HCT116 (cell line): ENCODE data around the gene DENND2D.

Experiments used
- EZH2 ChIP-seq: fragments of 200-600 bp; sonication (generic); IDR thresholded peaks from 2 replicates; pipeline ENCODE4 v1.6.1; 2017; ENCODE audit warnings: antibody characterized with exemption, mixed run types
- POLR2A ChIP-seq: IDR thresholded peaks from 2 replicates; pipeline ENCODE4 v1.7.0; 2011; ENCODE audit warnings: borderline replicate concordance; ENCODE audit not compliant: insufficient read depth, insufficient read length; ENCODE audit errors: extremely low read depth
- SRF ChIP-seq: IDR thresholded peaks from 2 replicates; pipeline ENCODE4 v1.6.1; 2012; ENCODE audit warnings: low read depth
- TF ChIP-seq, protein P1 (sequence below), 3 experiments: fragments of 200-600 bp in 1 of 3; sonication (generic) in 1 of 3; IDR thresholded peaks in 2 of 3; conservative IDR thresholded peaks in 1 of 3; 2 replicates each; pipeline ENCODE4 v1.5.1; 2012 to 2017; ENCODE audit warnings: low read depth in 2 of 3, low read length in 2 of 3, antibody characterized with exemption in 1 of 3, borderline replicate concordance in 1 of 3, control low read depth in 1 of 3, mild to moderate bottlenecking in 1 of 3, mixed read lengths in 1 of 3, mixed run types in 1 of 3, moderate library complexity in 1 of 3; ENCODE audit not compliant: insufficient read depth in 1 of 3
- TF ChIP-seq, protein P2 (sequence below): IDR thresholded peaks from 2 replicates; pipeline ENCODE4 v1.6.1; 2012

DNA sequence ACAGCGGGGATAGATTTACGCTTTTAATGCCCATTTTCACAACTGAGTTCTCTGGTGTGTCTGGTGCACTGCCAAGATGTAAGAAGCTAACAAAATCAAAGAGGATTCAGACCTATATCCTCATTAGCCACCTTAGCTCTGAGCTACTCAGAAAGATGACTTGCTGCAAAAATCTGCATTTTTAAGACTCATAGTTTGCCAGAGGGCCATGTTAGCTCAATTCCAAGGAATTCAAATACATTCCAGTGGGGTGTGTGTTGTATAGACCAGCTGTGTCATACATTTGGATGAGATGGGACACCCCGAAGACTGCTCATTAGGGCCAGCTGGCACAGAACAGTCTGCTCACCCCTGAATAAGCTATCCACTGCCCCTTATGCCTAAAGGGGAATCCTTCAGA is 8.9 kb downstream of the DENND2D start:
- TF ChIP-seq EZH2, result no peak
- TF ChIP-seq SRF, result no peak
- no peak for TF ChIP-seq POLR2A
- TF ChIP-seq, protein P1, sequence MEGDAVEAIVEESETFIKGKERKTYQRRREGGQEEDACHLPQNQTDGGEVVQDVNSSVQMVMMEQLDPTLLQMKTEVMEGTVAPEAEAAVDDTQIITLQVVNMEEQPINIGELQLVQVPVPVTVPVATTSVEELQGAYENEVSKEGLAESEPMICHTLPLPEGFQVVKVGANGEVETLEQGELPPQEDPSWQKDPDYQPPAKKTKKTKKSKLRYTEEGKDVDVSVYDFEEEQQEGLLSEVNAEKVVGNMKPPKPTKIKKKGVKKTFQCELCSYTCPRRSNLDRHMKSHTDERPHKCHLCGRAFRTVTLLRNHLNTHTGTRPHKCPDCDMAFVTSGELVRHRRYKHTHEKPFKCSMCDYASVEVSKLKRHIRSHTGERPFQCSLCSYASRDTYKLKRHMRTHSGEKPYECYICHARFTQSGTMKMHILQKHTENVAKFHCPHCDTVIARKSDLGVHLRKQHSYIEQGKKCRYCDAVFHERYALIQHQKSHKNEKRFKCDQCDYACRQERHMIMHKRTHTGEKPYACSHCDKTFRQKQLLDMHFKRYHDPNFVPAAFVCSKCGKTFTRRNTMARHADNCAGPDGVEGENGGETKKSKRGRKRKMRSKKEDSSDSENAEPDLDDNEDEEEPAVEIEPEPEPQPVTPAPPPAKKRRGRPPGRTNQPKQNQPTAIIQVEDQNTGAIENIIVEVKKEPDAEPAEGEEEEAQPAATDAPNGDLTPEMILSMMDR (IDR thresholded peaks at IDR 0.05 in 2 of 3, conservative IDR thresholded peaks at IDR 0.05 in 1 of 3; ENCODE audit: borderline replicate concordance in 1 of 3, insufficient read depth in 1 of 3, low read depth in 2 of 3, low read length in 2 of 3), result no peak
- TF ChIP-seq, protein P2, sequence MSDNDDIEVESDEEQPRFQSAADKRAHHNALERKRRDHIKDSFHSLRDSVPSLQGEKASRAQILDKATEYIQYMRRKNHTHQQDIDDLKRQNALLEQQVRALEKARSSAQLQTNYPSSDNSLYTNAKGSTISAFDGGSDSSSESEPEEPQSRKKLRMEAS, result no peak
